ENCODE measurements around the gene BBS2. TPM values are rescaled to one million over a fixed set of nuclear protein-coding genes. Genes with fewer than 3 reads are reported as not detected.

Gene BBS2
- total RNA-seq, 3 donors from 2014 or later (not counting 1 experiment from before 2014, with no cell fraction given), result 36.8 to 40.3 (median 38.2) TPM

DNA sequence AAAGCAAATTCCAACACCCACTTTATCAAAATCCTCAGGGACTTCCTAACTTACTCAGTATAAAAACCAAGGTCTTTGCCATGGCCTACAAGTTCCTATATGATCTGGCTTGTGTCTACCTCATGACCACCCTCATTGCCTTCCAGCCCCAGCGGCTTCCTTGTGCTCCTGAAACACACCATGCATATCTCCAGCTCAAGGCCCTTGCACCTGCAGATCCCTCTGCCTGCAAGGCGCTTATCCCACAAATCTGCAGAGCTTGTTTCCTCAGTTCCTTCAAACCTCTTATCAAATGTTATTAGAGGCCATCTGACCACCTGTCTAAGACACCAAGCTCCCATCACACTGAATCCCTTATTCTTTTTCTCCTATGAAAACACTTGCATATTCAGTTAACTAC is 2.6 kb downstream of the BBS2 start:
- Histone ChIP-seq H3K27ac (ENCODE audit: low read length) (no peak overlapping the region), H3K27me3 (ENCODE audit: control insufficient read depth, insufficient read depth, low read length) (no peaks in the 10 kb centered on the region), H3K36me3 (ENCODE audit: control insufficient read depth, insufficient read depth, low read length) (peaks cover 2% of the 10 kb centered on the region), H3K4me1 (ENCODE audit: control insufficient read depth, insufficient read depth, low read length) (peaks cover 15% of the 10 kb centered on the region), H3K9me3 (ENCODE audit: control insufficient read depth, insufficient read depth, low read length) (no peaks in the 10 kb centered on the region), H3K4me3 (ENCODE audit: low read length) (no peak overlapping the region)
- peaks cover 23 to 27% of the 10 kb centered on the region in 2 donors for H3K4me1 Mint-ChIP-seq
- no peaks in the 10 kb centered on the region for H3K36me3 Mint-ChIP-seq
- ATAC-seq, result no peak
- no peaks in the 10 kb centered on the region for H3K27me3 Mint-ChIP-seq (ENCODE audit: low read depth in 2 of 2)
- no peak for TF ChIP-seq CTCF (IDR thresholded peaks at IDR 0.05)
- H3K9me3 Mint-ChIP-seq, result no peaks in the 10 kb centered on the region
- H3K4me3 Mint-ChIP-seq, result no peak overlapping the region
- peak overlapping the region in 1 of 2 donors; percentile 0 for H3K27ac Mint-ChIP-seq
- 90% methylated on average over 2 of the region's 2 CpGs for WGBS (ENCODE audit: insufficient coverage)
- DNase-seq, result no peak
- intact Hi-C loops (cut with micrococcal nuclease), result no loop called here

- H3K9me3 ChIP-seq (ENCODE audit: control insufficient read depth, insufficient read depth, low read length), result no peaks in the 10 kb centered on the region
- no peak overlapping the region for H3K4me3 ChIP-seq (ENCODE audit: low read length)
- Mint-ChIP-seq H3K36me3 (no peaks in the 10 kb centered on the region), H3K4me1 (peaks cover 22 to 25% of the 10 kb centered on the region in 2 donors), H3K4me3 (no peak overlapping the region), H3K27ac (no peak overlapping the region), H3K27me3 (ENCODE audit: low read depth in 2 of 2) (no peaks in the 10 kb centered on the region), H3K9me3 (no peaks in the 10 kb centered on the region)
- peaks cover 9% of the 10 kb centered on the region for H3K36me3 ChIP-seq (ENCODE audit: control insufficient read depth, insufficient read depth, low read length)
- H3K27ac ChIP-seq (ENCODE audit: low read length), result no peak overlapping the region
- intact Hi-C loops (cut with micrococcal nuclease), result loop anchor here (2.0 kb wide), 1 partner anchor 187 kb away; no protein-coding TSS in a partner anchor
- ATAC-seq (no peak), DNase-seq (no peak)
- no peak for TF ChIP-seq CTCF (IDR thresholded peaks at IDR 0.05)
- H3K4me1 ChIP-seq (ENCODE audit: control insufficient read depth, insufficient read depth, low read length), result peaks cover 14% of the 10 kb centered on the region
- 90% methylated on average over 6 of the region's 6 CpGs for WGBS (ENCODE audit: insufficient coverage)
- H3K27me3 ChIP-seq (ENCODE audit: control insufficient read depth, insufficient read depth, low read length), result no peaks in the 10 kb centered on the region
Measured at GRCh38 chr16:56515665-56516064, 4.2 kb downstream of the BBS2 start.

- H3K4me1 ChIP-seq (ENCODE audit: control insufficient read depth, insufficient read depth, low read length), result peaks cover 6% of the 10 kb centered on the region
- no peak overlapping the region for H3K4me3 ChIP-seq (ENCODE audit: low read length)
- peaks cover 14% of the 10 kb centered on the region for H3K36me3 ChIP-seq (ENCODE audit: control insufficient read depth, insufficient read depth, low read length)
- ATAC-seq (no peak), DNase-seq (no peak)
- H3K27ac Mint-ChIP-seq, result peak overlapping the region in 1 of 2 donors; percentile 48
- H3K36me3 Mint-ChIP-seq, result no peaks in the 10 kb centered on the region
- WGBS (ENCODE audit: insufficient coverage), result 77% methylated on average over 3 of the region's 3 CpGs
- H3K4me1 Mint-ChIP-seq, result peaks cover 15 to 17% of the 10 kb centered on the region in 2 donors
- TF ChIP-seq CTCF (IDR thresholded peaks at IDR 0.05), result no peak
- H3K9me3 Mint-ChIP-seq, result no peaks in the 10 kb centered on the region
- intact Hi-C loops (cut with micrococcal nuclease), result loop anchor here (1.0 to 2.0 kb wide), 2 partner anchors 85 to 188 kb away; no protein-coding TSS in a partner anchor
- H3K27me3 ChIP-seq (ENCODE audit: control insufficient read depth, insufficient read depth, low read length), result no peaks in the 10 kb centered on the region
- no peak overlapping the region for H3K4me3 Mint-ChIP-seq
- no peak overlapping the region for H3K27ac ChIP-seq (ENCODE audit: low read length)
- H3K9me3 ChIP-seq (ENCODE audit: control insufficient read depth, insufficient read depth, low read length), result no peaks in the 10 kb centered on the region
- H3K27me3 Mint-ChIP-seq (ENCODE audit: low read depth in 2 of 2), result no peaks in the 10 kb centered on the region
Measured at GRCh38 chr16:56514845-56515244, 5.0 kb downstream of the BBS2 start.

DNA sequence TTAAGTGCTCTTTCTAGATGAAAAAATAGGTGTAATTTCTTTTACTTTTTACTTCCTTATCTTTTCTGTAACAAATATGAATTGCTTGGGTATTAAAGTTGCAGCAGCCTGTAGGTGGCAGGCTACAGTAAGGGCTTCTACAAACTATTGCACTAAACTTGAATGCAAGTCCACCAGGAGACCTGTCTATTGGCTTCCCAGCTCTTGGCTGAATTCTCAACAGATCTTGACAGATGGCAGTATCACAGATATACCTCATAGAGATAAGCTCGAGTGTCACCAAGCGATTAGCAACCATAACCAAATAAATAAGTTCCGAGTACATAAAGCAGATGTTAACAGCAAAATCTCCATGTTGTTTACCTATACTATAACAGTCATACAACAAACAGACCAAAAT is 5.9 kb downstream of the BBS2 start:
- Histone ChIP-seq H3K9me3 (ENCODE audit: control insufficient read depth, insufficient read depth, low read length) (no peaks in the 10 kb centered on the region), H3K36me3 (ENCODE audit: control insufficient read depth, insufficient read depth, low read length) (peaks cover 23% of the 10 kb centered on the region), H3K27me3 (ENCODE audit: control insufficient read depth, insufficient read depth, low read length) (no peaks in the 10 kb centered on the region), H3K4me3 (ENCODE audit: low read length) (no peak overlapping the region), H3K27ac (ENCODE audit: low read length) (no peak overlapping the region), H3K4me1 (ENCODE audit: control insufficient read depth, insufficient read depth, low read length) (peaks cover 1% of the 10 kb centered on the region)
- Mint-ChIP-seq H3K9me3 (no peaks in the 10 kb centered on the region), H3K4me1 (peaks cover 14 to 17% of the 10 kb centered on the region in 2 donors), H3K27ac (peak overlapping the region; percentile 37 to 50), H3K27me3 (ENCODE audit: low read depth in 2 of 2) (no peaks in the 10 kb centered on the region), H3K36me3 (no peaks in the 10 kb centered on the region), H3K4me3 (no peak overlapping the region)
- DNase-seq (peak; percentile 18 to 74), ATAC-seq (peak; percentile 64 to 85 (median 77))
- intact Hi-C loops (cut with micrococcal nuclease), result loop anchor here (1.0 to 2.0 kb wide), 2 partner anchors 86 to 189 kb away; no protein-coding TSS in a partner anchor
- 77% methylated on average over 3 of the region's 3 CpGs for WGBS (ENCODE audit: insufficient coverage)
- peak; percentile 72 for TF ChIP-seq CTCF (IDR thresholded peaks at IDR 0.05)

All from natural killer cell (primary cell).